Immature natural killer cell (primary cell): ENCODE data around the gene ZDHHC11. TPM values are rescaled to one million over a fixed set of nuclear protein-coding genes. Genes with fewer than 3 reads are reported as not detected.
A peak's percentile ranks its signal among the peaks of the same experiment; 100 is the strongest.
"Not testable (repeated sequence)": the region's sequence is repeated elsewhere in the genome, so short reads cannot be mapped to it uniquely, and the experiment has no call there.

Source experiments
- DNase-seq, 3 donors: peaks; one replicate each; pipeline ENCODE4 v3.0.0; 2022; ENCODE audit warnings: mixed read lengths in 1 of 3
- H3K27ac Mint-ChIP-seq, 6 donors: one replicate each; pipeline ENCODE4 v1.8.0; 2020; ENCODE audit warnings: mixed read lengths in 6 of 6, mild to moderate bottlenecking in 5 of 6, inconsistent platforms in 4 of 6, moderate library complexity in 3 of 6
- H3K27me3 Mint-ChIP-seq, 3 donors: one replicate each; pipeline ENCODE4 v1.8.0; 2020 to 2021; ENCODE audit warnings: low read depth in 3 of 3, mild to moderate bottlenecking in 3 of 3, mixed read lengths in 3 of 3, moderate library complexity in 3 of 3, inconsistent platforms in 1 of 3
- H3K36me3 Mint-ChIP-seq, 3 donors: one replicate each; pipeline ENCODE4 v1.8.0; 2020; ENCODE audit warnings: mixed read lengths in 3 of 3, inconsistent platforms in 2 of 3, mild to moderate bottlenecking in 2 of 3
- H3K4me1 Mint-ChIP-seq, 2 donors: one replicate each; pipeline ENCODE4 v1.8.0; 2020; ENCODE audit warnings: inconsistent platforms in 2 of 2, mild to moderate bottlenecking in 2 of 2, mixed read lengths in 2 of 2, moderate library complexity in 1 of 2
- H3K4me3 Mint-ChIP-seq, 5 donors: one replicate each; pipeline ENCODE4 v1.8.0; 2020; ENCODE audit warnings: mild to moderate bottlenecking in 5 of 5, mixed read lengths in 5 of 5, inconsistent platforms in 3 of 5, moderate library complexity in 3 of 5
- H3K9me3 Mint-ChIP-seq, 6 donors: one replicate each; pipeline ENCODE4 v1.8.0; 2020; ENCODE audit warnings: mild to moderate bottlenecking in 6 of 6, mixed read lengths in 6 of 6, inconsistent platforms in 4 of 6, moderate library complexity in 3 of 6
- polyA plus RNA-seq, 3 donors: library from polyadenylated mRNA; unstranded; fragments of 300-500 nt; fragmentation: Illumina TruSeq; gene quantifications; one replicate each; pipeline ENCODE4 v1.2.3, GENCODE V29; 2021

The ZDHHC11 gene
- polyA plus RNA-seq, 3 donors from 2014 or later = not detected

DNA sequence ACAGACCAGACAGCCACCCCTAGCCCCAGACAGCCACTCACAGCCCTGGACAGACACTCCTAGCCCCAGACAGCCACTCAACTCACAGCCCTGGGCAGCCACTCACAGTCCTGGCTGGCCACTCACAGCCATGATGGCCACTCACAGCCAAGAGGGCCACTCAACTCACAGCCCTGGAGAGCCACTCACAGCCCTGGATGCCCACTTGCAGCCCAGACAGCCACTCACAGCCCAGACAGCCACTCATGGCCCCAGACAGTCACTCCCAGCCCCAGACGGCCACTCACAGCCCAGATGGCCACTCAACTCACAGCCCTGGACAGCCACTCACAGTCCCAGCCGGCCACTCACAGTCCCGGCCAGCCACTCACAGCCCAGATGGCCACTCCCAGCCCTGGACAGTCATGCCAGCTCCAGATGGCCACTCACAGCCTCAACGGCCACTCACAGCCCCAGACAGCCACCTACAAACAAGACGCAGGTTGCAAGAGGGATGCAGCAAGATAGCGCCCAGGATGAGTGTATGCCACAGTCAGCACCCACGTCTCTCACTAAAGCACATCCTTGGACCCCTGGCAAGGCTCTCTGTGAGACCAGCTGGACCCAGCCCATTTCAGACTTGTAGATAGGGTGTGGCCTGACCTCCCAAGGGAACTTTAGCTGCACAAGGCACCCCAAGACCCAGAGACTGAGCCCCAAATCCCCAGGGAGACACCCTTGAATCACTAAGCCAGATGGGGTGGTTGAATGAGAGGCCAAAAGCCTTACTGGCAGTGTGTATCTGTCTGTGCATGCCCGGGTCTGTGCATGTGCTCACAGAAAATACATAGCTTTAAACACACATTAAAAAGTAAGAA lies 88.7 kb downstream of the ZDHHC11 start:
- Mint-ChIP-seq H3K36me3 (no peaks in the 10 kb centered on the region), H3K9me3 (no peaks in the 10 kb centered on the region), H3K27ac (no peak overlapping the region), H3K4me3 (no peak overlapping the region), H3K27me3 (peaks cover 0 to 3% (median 2%) of the 10 kb centered on the region in 3 donors), H3K4me1 (peaks cover 0 to 2% of the 10 kb centered on the region in 2 donors)
- no peak for DNase-seq

DNA sequence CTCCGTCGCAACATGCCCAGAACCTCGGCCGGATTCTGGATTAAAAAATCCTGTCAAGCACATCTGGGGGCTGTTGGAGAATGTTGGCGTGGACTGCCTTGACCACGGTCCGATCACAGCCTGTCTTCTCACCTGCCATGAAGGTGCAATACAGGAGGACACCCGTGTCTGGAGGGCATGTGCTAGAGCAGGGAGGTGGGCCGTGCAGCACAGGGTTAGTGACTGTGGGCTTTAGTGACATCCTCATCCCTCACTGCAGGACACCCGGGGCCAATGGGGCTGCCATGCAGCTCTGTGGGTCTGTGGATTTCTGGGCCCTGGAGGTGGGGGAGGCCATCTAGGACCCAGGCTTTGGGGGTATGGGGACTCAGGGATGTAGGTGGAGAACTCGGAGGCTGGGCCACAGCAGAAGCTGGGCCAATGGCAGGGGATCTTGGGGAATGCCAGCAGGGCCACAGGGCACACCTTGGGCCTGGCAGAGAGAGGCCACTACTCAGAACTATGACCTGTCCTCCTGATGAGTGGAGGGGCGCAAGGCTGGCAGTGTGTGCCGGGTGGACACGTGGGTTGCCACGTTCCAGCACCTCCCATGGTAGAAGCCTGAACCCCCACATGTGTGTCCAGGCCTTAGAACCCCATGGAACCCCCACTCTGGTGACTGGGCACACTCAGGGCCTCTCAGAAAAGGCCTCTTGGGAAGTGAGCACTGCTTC lies 89.6 kb downstream of the ZDHHC11 start:
- no peak for DNase-seq
- H3K27me3 Mint-ChIP-seq = peaks cover 0 to 3% (median 0%) of the 10 kb centered on the region in 3 donors
- H3K4me3 Mint-ChIP-seq = no peak overlapping the region
- no peaks in the 10 kb centered on the region for H3K9me3 Mint-ChIP-seq
- H3K36me3 Mint-ChIP-seq = no peaks in the 10 kb centered on the region
- H3K4me1 Mint-ChIP-seq = peaks cover 0 to 2% of the 10 kb centered on the region in 2 donors
- H3K27ac Mint-ChIP-seq = no peak overlapping the region

DNA sequence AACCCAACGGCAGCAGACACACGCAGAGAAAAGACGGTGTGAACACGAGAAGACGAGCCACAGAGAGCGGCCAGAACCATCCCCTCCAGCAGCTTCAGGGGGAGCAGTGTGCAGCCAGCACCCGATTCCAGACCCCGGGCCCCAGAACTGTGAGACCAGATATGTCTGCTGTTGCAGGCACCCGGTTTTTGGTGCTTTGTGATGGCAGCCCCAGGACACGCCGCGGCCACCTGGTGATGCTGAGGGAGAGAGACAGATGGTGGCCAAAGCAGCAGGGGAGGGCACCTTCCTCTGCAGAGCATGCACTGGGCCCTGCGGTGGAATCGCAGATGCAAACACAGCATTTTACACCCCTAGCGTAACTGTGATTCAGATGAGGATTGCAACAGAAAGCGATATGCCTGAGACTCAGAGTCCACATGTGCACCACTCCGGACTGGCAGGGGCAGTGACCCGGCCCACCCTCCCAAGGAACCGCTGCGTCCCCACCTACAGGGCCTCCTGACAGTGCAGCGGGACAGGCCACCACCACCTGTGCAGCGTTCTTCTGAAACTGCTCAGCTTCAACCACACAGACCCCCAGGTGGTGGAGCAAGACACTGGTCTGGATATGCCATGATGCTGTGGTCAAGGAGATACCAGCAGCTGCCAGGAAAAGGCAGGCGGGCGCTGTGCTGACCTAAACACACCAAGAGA lies 90.3 kb downstream of the ZDHHC11 start:
- DNase-seq = no peak
- Mint-ChIP-seq H3K27me3 (peaks cover 0 to 3% (median 0%) of the 10 kb centered on the region in 3 donors), H3K4me3 (no peak overlapping the region), H3K36me3 (no peaks in the 10 kb centered on the region), H3K9me3 (no peaks in the 10 kb centered on the region), H3K4me1 (peaks cover 0 to 2% of the 10 kb centered on the region in 2 donors), H3K27ac (no peak overlapping the region)

DNA sequence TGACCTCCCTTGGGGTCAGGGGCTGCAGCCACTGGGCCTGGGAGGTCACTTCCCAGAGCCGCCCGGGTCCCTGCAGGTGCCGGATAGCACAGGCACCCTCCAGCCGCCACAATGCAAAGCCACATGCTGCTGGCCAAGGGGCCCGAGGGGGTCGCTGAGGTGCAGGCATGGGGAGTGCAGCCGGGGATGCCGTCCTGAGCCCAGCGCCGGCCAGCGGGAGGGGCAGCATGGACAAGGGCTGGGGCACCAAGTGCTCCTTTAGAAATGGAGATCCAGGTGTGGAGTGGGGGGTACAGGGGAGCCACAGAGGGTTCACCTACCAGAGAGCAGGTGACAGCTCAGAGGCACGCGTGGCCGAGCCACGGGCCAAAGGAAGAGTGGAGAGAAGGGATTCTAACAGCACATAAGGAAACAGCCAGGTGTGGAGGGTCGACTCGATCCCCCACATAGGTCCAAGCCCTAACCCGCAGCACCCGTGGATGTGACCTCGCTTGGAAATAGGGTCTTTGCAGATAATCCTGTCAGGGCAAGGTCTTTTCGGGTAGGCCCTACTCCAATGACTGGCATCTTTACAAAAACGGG lies 90.9 kb downstream of the ZDHHC11 start:
- DNase-seq = no peak
- Mint-ChIP-seq H3K4me3 (no peak overlapping the region), H3K36me3 (no peaks in the 10 kb centered on the region), H3K27ac (no peak overlapping the region), H3K4me1 (peaks cover 0 to 2% of the 10 kb centered on the region in 2 donors), H3K27me3 (peaks cover 0 to 3% (median 0%) of the 10 kb centered on the region in 3 donors), H3K9me3 (no peaks in the 10 kb centered on the region)

DNA sequence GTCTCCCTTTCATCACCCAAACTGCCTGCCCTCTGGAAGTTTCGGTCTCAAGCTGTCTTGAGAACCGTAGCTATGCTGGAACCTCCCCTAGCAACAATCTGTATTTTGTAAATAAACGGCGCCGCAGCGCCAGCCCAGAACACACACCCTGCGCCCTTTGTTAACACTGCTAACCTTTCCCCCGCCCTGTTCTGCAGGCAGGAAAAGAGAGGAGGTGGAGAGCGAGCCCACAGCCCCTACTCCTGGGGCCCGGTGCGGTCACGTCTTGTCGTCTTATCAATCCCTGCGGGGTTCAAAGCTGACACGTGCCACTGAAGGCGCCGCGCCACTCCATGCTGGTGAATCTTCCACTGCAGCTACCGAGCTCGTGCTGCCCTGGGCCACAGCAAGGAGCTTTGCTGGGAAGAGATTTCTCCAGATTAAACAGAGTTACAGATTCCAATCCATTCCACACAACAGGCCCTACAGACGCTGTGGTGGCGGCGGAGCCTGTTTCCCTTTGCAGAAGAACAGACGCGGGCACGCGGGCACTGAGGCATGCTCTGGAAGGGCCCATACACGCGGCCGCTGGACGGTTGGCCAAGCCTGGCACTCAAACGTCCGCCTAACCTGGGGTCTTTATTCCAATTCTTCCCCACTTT lies 91.6 kb downstream of the ZDHHC11 start:
- H3K36me3 Mint-ChIP-seq = no peaks in the 10 kb centered on the region
- H3K27me3 Mint-ChIP-seq = peaks cover 0 to 3% (median 0%) of the 10 kb centered on the region in 3 donors
- DNase-seq = peak in 1 of 3 donors; percentile 8
- peaks cover 0 to 2% of the 10 kb centered on the region in 2 donors for H3K4me1 Mint-ChIP-seq
- H3K4me3 Mint-ChIP-seq = no peak overlapping the region
- no peaks in the 10 kb centered on the region for H3K9me3 Mint-ChIP-seq
- peak overlapping the region in 1 of 6 donors; percentile 34 for H3K27ac Mint-ChIP-seq

DNA sequence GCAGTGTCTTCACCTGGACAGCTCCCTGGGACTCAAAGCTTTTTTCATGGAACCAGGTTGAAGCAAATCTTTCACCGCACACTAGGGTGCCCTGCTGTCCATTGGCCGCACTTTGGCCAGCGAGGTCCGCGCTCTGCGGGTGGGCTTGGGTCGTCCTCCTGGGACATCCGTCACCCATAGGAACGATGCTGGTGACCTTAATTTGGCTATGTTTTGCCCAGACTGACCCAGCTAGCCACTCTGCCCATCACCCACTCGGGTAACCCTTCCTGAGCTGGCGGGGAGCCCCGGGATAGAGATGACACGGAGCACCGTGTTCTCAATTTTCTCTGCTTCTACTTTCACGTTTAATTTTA lies 92.1 kb downstream of the ZDHHC11 start:
- no peaks in the 10 kb centered on the region for H3K9me3 Mint-ChIP-seq
- no peaks in the 10 kb centered on the region for H3K36me3 Mint-ChIP-seq
- peaks cover 0 to 3% (median 0%) of the 10 kb centered on the region in 3 donors for H3K27me3 Mint-ChIP-seq
- no peak overlapping the region for H3K4me3 Mint-ChIP-seq
- DNase-seq = no peak
- peaks cover 0 to 2% of the 10 kb centered on the region in 2 donors for H3K4me1 Mint-ChIP-seq
- H3K27ac Mint-ChIP-seq = peak overlapping the region in 1 of 6 donors; percentile 34

DNA sequence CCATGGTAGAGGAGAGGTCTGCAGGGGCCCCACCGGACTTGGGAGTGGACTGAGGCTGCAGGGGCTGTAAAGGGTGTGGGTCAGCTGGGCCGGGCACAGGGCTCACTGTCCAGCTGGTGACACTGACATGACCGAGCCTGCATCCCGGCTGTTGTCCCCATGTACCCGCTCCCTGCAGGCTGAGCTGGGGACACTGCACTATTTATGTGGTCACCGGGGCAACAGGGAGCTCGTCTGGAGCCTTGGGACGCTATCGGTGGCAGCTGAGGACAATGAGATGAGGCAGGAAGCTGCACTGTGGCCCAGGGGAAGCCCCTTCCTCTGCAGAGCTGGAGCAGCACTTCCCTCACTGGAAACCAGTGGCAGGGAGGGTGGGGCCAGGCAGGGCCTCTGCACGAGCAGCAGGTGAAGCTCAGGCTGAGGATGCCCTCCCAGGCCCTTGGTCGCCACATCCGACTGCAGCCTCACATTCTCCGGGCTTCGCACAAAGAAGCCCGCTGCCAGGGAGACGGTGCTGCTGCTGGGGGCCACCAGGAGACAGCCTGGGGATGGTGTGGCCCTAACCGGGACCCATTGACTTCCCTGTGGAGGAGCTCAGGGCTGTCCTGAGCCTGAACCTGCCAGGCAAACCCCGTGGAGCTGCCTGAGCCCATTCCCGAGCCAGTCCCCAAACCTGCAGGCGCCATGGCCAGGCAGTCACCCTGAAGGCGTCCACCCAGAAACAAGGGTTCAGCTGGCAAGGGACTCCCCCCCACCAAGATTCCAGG lies 92.7 kb downstream of the ZDHHC11 start:
- no peaks in the 10 kb centered on the region for H3K27me3 Mint-ChIP-seq
- H3K4me3 Mint-ChIP-seq = no peak overlapping the region
- peaks cover 0 to 2% of the 10 kb centered on the region in 2 donors for H3K4me1 Mint-ChIP-seq
- no peaks in the 10 kb centered on the region for H3K9me3 Mint-ChIP-seq
- DNase-seq = no peak
- H3K27ac Mint-ChIP-seq = no peak overlapping the region
- no peaks in the 10 kb centered on the region for H3K36me3 Mint-ChIP-seq

DNA sequence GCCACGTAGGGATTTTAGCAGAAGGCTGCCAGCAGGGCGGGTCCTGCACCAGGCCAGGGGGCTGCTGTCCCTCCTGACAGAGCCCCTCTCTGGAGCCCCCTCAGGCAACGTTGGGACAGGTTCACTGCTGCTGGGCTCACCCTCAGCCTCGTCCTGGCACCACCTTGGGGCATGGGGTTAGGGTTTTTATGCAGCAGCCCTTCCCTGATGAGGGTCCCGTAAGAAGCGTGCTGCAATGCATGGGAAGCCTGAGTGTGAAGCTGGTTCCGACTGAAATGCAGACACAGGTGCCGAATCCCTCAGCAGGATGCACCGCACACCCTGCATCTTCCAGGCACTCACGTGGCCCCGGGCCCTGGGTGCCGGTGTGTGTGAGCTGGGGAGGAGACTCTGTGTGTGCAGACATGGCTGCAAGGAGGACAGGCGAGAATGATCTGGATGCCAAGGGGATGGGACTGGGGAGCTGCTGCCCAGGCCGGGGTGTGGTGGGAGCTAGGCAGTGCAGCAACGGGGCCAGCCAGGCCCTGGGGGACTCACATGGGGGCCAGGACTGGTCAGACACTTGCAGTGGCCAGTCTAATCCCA lies 93.3 kb downstream of the ZDHHC11 start:
- no peak for DNase-seq
- Mint-ChIP-seq H3K4me3 (no peak overlapping the region), H3K4me1 (peaks cover 0 to 2% of the 10 kb centered on the region in 2 donors), H3K9me3 (no peaks in the 10 kb centered on the region), H3K36me3 (no peaks in the 10 kb centered on the region), H3K27ac (no peak overlapping the region), H3K27me3 (no peaks in the 10 kb centered on the region)

DNA sequence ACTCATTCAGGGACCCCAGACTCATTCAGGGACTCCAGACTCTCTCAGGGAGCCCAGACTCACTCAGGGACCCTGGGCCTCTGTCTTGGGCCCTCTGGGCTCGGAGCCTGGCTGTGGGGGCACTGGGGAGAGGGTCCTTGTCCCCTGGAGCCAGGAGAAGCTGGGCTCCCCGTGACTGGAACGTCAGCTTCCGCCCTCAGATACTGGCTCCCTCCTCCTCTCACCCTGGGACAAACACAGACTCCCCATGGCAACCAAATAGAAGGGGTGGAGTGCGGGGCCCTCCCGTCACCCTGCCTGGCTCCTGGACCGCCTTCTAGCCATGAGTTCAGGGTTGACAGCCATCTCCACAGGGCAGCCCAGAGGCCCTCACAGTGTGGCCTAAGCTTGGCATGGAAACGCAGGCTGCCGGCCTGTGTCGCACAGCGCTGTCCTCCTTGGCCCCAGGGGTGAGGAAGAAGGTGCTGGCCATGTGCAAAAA lies 93.9 kb downstream of the ZDHHC11 start:
- Mint-ChIP-seq H3K36me3 (no peaks in the 10 kb centered on the region), H3K9me3 (no peaks in the 10 kb centered on the region), H3K4me3 (no peak overlapping the region), H3K4me1 (peaks cover 0 to 2% of the 10 kb centered on the region in 2 donors), H3K27me3 (no peaks in the 10 kb centered on the region), H3K27ac (no peak overlapping the region)
- no peak for DNase-seq

DNA sequence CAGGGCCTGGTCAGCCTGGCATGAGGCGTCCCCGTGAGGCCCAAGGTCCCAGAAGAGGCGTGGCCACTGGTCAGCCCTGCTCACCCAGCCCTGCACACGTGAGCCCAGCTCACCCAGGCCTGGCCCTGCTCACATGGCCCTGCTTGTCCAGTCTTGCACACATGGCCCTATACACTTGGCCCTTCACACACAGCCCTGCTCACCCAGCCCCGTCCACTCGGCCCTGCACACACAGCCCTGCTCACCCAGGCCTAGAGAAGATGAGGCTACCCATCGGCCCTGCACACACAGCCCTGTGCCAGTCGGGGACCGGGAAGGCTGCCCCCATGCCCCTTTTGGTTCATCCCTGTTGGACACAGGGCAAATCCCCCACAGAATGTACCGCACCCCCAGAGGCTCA lies 94.6 kb downstream of the ZDHHC11 start:
- Mint-ChIP-seq H3K4me3 (no peak overlapping the region), H3K27ac (no peak overlapping the region), H3K36me3 (no peaks in the 10 kb centered on the region), H3K4me1 (peaks cover 0 to 2% of the 10 kb centered on the region in 2 donors), H3K27me3 (no peaks in the 10 kb centered on the region), H3K9me3 (no peaks in the 10 kb centered on the region)
- no peak for DNase-seq

DNA sequence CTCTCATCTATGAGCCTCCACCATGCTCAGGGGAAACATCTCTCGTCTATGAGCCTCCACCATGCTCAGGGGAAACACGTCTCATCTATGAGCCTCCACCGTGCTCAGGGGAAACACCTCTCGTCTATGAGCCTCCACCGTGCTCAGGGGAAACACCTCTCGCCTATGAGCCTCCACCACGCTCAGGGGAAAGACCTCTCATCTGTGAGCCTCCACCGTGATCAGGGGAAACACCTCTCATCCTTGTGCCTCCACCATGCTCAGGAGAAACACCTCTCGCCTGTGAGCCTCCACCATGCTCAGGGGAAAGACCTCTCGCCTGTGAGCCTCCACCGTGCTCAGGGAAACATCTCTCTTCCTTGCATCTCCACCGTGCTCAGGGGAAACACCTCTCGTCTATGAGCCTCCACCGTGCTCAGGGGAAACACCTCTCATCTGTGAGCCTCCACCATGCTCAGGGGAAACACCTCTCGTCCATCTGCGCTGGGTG lies 96.6 kb downstream of the ZDHHC11 start:
- not testable (repeated sequence) for H3K9me3 Mint-ChIP-seq, H3K4me1 Mint-ChIP-seq, H3K27ac Mint-ChIP-seq, DNase-seq, H3K36me3 Mint-ChIP-seq, H3K4me3 Mint-ChIP-seq, H3K27me3 Mint-ChIP-seq

DNA sequence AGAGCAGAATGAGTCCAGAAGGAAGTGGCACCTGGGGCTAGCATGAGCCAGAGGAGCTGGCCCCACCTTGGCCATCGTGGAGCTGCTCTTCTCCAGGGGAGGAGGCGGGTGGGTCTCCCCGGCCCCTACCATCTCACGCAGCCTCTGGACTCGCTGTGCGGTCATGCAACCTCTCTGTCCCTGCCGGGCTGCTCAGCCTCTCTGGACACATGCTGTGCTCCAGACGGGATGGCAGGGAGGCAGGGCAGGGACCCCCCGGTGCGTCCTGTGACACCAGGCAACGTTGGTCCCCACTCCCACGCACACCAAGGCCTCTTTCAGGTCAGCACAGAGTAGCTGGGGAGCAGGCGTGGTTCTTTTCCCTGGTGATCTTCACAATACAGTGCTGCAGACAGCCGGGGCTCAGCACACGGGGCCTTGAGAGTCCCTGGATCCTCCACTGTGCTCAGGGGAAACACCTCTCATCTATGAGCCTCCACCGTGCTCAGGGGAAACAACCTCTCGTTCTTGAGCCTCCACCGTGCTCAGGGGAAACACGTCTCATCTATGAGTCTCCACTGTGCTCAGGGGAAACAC lies 97.1 kb downstream of the ZDHHC11 start:
- H3K27ac Mint-ChIP-seq, H3K27me3 Mint-ChIP-seq, H3K4me1 Mint-ChIP-seq, H3K4me3 Mint-ChIP-seq, H3K36me3 Mint-ChIP-seq, H3K9me3 Mint-ChIP-seq, DNase-seq: not testable (repeated sequence)
